Lung (tissue), 12 donors: Measurements from ENCODE around the gene SPTY2D1. TPM values are rescaled to one million over a fixed set of nuclear protein-coding genes. Genes with fewer than 3 reads are reported as not detected.

Source experiments
- ATAC-seq: fragments of 200-7000 bp; cut with Tn5 transposase; one replicate; pipeline ENCODE4 v1.9.1; 2020; ENCODE audit warnings: moderate number of reproducible peaks; ENCODE audit not compliant: insufficient read depth, low FRiP score
- DNase-seq, 3 donors: peaks; one replicate each; pipeline ENCODE4 v3.0.0-alpha.2; 2013 to 2017
- H3K27ac ChIP-seq, 2 donors: one replicate each; pipeline ENCODE4 v1.5.1; 2013; ENCODE audit warnings: mild to moderate bottlenecking in 2 of 2, moderate library complexity in 2 of 2, control low read depth in 1 of 2, inconsistent platforms in 1 of 2, low read depth in 1 of 2, low read length in 1 of 2
- H3K27me3 ChIP-seq, 3 donors: one replicate each; pipeline ENCODE4 v1.5.1; 2013; ENCODE audit warnings: low read length in 2 of 3; ENCODE audit not compliant: control insufficient read depth in 3 of 3, insufficient read depth in 3 of 3
- H3K36me3 ChIP-seq, 4 donors: one replicate each; pipeline ENCODE4 v1.5.1; 2013; ENCODE audit warnings: low read length in 4 of 4, mild to moderate bottlenecking in 1 of 4, moderate library complexity in 1 of 4; ENCODE audit not compliant: control insufficient read depth in 4 of 4, insufficient read depth in 4 of 4
- H3K4me1 ChIP-seq, 5 donors: one replicate each; pipeline ENCODE4 v1.5.1; 2013; ENCODE audit warnings: low read length in 5 of 5, mild to moderate bottlenecking in 2 of 5, moderate library complexity in 1 of 5; ENCODE audit not compliant: control insufficient read depth in 5 of 5, insufficient read depth in 5 of 5
- H3K4me3 ChIP-seq: one replicate; pipeline ENCODE4 v1.5.1; 2013; ENCODE audit warnings: mild to moderate bottlenecking, control low read depth, moderate library complexity
- H3K9ac ChIP-seq, 2 donors: one replicate each; pipeline ENCODE4 v1.5.1; 2013; ENCODE audit warnings: low read length in 2 of 2, control low read depth in 1 of 2; ENCODE audit not compliant: insufficient read depth in 1 of 2
- H3K9me3 ChIP-seq, 4 donors: one replicate each; pipeline ENCODE4 v1.5.1; 2013; ENCODE audit warnings: low read length in 3 of 4, mild to moderate bottlenecking in 1 of 4, moderate library complexity in 1 of 4; ENCODE audit not compliant: control insufficient read depth in 4 of 4, insufficient read depth in 3 of 4
- WGBS, 2 donors: extraction: QIAGEN DNeasy Blood & Tissue Kit; methylation state at CpG; one replicate each; pipeline ENCODE4 v1.1.7; 2013; 5-methylcytosine and 5-hydroxymethylcytosine counted together
- polyA plus RNA-seq, 2 donors: library from polyadenylated mRNA; stranded (reverse); fragments of 200-250 nt; gene quantifications; one replicate each; pipeline ENCODE4 v1.2.1, GENCODE V29; 2013
- total RNA-seq, 2 donors: library from RNA; depleted of rRNA in 1 of 2; stranded (reverse); fragments of >200 nt in 1 of 2; gene quantifications; one replicate each; pipeline ENCODE4 v1.2.1, GENCODE V29; 2014 to 2021
- TF ChIP-seq, protein P1 (sequence below): IDR thresholded peaks from 2 replicates; pipeline ENCODE4 v1.5.1; 2012; ENCODE audit warnings: mild to moderate bottlenecking; ENCODE audit errors: control extremely low read depth, extremely low read depth
- donor health status: control.
- donor health status: control.
- donor health status: Bipolar disorder and iron deficiency.
- donor health status: healthy.
- donor health status: DM: yes; HTN: yes; CAD: no.

Gene SPTY2D1
- total and polyA plus RNA-seq, 4 donors: 3.9 to 21.0 (median 14.3) TPM

GRCh38 chr11:18612394-18612793, 21.7 kb downstream of the SPTY2D1 start:
- Histone ChIP-seq H3K4me3 (no peak overlapping the region), H3K9ac (no peak overlapping the region), H3K27ac (no peak overlapping the region), H3K36me3 (peaks cover 22 to 45% (median 42%) of the 10 kb centered on the region in 4 donors), H3K4me1 (peaks cover 0 to 2% (median 0%) of the 10 kb centered on the region in 5 donors), H3K27me3 (no peaks in the 10 kb centered on the region), H3K9me3 (no peaks in the 10 kb centered on the region)
- 88 to 90% methylated on average over 4 of the region's 4 CpGs for WGBS, 2 donors
- ATAC-seq (no peak), DNase-seq (no peak)
- TF ChIP-seq, protein P1, sequence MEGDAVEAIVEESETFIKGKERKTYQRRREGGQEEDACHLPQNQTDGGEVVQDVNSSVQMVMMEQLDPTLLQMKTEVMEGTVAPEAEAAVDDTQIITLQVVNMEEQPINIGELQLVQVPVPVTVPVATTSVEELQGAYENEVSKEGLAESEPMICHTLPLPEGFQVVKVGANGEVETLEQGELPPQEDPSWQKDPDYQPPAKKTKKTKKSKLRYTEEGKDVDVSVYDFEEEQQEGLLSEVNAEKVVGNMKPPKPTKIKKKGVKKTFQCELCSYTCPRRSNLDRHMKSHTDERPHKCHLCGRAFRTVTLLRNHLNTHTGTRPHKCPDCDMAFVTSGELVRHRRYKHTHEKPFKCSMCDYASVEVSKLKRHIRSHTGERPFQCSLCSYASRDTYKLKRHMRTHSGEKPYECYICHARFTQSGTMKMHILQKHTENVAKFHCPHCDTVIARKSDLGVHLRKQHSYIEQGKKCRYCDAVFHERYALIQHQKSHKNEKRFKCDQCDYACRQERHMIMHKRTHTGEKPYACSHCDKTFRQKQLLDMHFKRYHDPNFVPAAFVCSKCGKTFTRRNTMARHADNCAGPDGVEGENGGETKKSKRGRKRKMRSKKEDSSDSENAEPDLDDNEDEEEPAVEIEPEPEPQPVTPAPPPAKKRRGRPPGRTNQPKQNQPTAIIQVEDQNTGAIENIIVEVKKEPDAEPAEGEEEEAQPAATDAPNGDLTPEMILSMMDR: no peak

DNA sequence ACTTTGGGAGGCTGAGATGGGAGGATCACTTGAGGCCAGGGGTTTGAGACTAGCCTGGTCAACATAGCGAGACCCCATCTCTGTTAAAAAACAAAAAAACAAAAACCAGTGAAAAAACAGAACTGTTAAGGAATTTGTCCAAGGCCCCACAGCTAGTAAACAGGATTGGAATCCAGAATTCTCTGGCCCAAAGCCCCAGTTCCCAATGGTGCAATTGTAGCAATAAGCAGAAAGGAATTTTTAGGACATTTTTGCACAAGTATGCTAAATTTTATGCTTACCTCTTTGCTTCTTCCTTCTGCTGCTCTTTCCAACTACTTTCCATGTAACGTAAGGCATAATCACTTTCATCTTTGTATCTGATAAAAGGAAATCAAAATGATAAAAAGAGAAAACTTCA, 22.9 kb downstream of the SPTY2D1 start:
- Histone ChIP-seq H3K9me3 (no peaks in the 10 kb centered on the region), H3K27me3 (no peaks in the 10 kb centered on the region), H3K4me3 (no peak overlapping the region), H3K36me3 (peaks cover 25 to 46% (median 42%) of the 10 kb centered on the region in 4 donors), H3K4me1 (peaks cover 0 to 2% (median 0%) of the 10 kb centered on the region in 5 donors), H3K27ac (no peak overlapping the region), H3K9ac (no peak overlapping the region)
- ATAC-seq (no peak), DNase-seq (no peak)
- WGBS, 2 donors: 96% methylated on average over 2 of the region's 2 CpGs
- TF ChIP-seq, protein P1: no peak

DNA sequence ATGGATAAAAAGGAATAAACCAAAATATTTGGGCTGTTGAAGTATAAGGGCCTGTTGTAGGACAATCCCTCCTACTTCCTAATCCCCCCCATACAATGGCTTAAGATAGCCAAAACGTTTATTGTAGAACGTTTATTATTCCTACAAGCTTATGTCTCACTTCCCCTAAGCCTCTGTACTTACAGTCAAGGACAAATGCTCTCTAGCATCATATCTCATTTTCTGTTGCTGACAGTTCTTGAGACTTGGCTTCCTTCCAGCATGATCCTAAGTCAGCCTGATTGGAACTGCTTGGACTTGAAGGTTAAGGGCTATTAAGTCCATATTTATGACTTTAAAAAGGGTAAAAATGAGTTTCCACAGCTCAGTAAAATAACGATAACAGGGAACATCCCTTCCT, 25.8 kb downstream of the SPTY2D1 start:
- Histone ChIP-seq H3K27me3 (no peaks in the 10 kb centered on the region), H3K4me1 (peaks cover 0 to 2% (median 0%) of the 10 kb centered on the region in 5 donors), H3K9ac (no peak overlapping the region), H3K27ac (no peak overlapping the region), H3K9me3 (no peaks in the 10 kb centered on the region), H3K36me3 (peaks cover 8 to 26% (median 24%) of the 10 kb centered on the region in 4 donors), H3K4me3 (no peak overlapping the region)
- DNase-seq (peak in 2 of 3 donors; percentile 6 to 17), ATAC-seq (no peak)
- WGBS, 2 donors: 41 to 66% methylated on average over 3 of the region's 3 CpGs
- TF ChIP-seq, protein P1: no peak
